ENCODE data around the gene LIF.

DNA sequence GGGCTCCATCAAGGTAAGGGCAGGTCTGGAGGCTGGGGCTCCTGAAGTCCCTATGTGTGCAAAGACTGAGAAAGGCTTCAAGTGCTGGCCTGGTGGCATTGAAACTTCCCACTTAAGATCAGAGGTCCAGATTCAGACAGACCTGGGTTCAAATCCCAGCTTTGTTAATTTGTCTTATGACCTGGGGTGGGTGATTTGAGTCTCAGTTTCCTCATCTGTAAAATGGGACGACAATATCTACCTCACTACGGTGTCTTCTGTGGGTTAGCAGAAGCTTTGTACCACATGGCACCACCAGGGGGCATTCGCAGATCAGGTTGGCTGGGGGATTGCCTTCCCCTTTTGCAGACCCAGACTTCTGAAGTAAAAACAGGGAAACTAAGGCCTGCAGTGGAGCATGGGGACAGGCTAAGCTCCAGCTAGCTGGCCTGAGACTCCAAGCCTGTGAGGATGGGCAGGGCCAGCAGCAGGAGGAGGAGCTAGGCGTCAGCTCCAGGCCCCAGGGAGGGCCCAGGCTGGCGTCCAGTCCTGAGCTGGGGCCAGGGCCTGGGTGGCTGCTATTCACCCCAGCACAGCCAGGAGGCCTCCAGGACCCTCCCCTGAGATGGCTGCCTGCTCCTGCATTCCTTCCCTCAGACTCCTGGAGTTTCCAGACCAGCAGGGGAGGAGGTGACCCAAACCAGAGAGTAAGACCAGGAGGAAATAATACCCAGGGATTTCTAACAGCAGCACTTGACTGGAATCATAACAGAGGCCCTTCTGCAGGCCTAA is 41.3 kb upstream of the LIF start:
- TF ChIP-seq ZFP30 (CRISPR knock-in tag; IDR thresholded peaks at IDR 0.05) (no peak), ZC3H10 (CRISPR knock-in tag; IDR thresholded peaks at IDR 0.05) (no peak), PATZ1 (CRISPR knock-in tag; IDR thresholded peaks at IDR 0.05; ENCODE audit: borderline replicate concordance) (no peak)
- TF ChIP-seq, protein P1, sequence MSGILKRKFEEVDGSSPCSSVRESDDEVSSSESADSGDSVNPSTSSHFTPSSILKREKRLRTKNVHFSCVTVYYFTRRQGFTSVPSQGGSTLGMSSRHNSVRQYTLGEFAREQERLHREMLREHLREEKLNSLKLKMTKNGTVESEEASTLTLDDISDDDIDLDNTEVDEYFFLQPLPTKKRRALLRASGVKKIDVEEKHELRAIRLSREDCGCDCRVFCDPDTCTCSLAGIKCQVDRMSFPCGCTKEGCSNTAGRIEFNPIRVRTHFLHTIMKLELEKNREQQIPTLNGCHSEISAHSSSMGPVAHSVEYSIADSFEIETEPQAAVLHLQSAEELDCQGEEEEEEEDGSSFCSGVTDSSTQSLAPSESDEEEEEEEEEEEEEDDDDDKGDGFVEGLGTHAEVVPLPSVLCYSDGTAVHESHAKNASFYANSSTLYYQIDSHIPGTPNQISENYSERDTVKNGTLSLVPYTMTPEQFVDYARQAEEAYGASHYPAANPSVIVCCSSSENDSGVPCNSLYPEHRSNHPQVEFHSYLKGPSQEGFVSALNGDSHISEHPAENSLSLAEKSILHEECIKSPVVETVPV (CRISPR knock-in tag; IDR thresholded peaks at IDR 0.05): no peak

All from SK-N-SH treated with all-trans-retinoic acid at 6 μM for 48 hours (cell line).